Brain microvascular endothelial cell (primary cell): ENCODE data around the gene LRRK1.
"Not testable (repeated sequence)": the region's sequence is repeated elsewhere in the genome, so short reads cannot be mapped to it uniquely, and the experiment has no call there.

ENCODE experiments used
- DNase-seq: peaks from one replicate; pipeline ENCODE4 v3.0.0-alpha.2; 2020
- H3K27ac ChIP-seq: fragments of 250-450 bp; sonication (Bioruptor Pico); 2 replicates; pipeline ENCODE4 v1.5.1; 2020; ENCODE audit warnings: mild to moderate bottlenecking, moderate library complexity
- H3K27me3 ChIP-seq: fragments of 250-450 bp; sonication (Bioruptor Pico); replicated peaks from 2 replicates; pipeline ENCODE4 v1.5.1; 2020; ENCODE audit warnings: mild to moderate bottlenecking
- H3K36me3 ChIP-seq: fragments of 250-450 bp; sonication (Bioruptor Pico); replicated peaks from 2 replicates; pipeline ENCODE4 v1.5.1; 2020; ENCODE audit warnings: mild to moderate bottlenecking
- H3K4me3 ChIP-seq: 2 replicates; pipeline ENCODE4 v1.5.1; 2011; ENCODE audit warnings: low read depth, mild to moderate bottlenecking, control low read depth, low read length, moderate library complexity
- CTCF ChIP-seq: IDR thresholded peaks from 2 replicates; pipeline ENCODE4 v1.5.1; 2011; ENCODE audit warnings: low read depth, mild to moderate bottlenecking, moderate library complexity, low read length, control low read depth, inconsistent platforms; ENCODE audit errors: missing control alignments
- in situ Hi-C: cut with HindIII; loops from 2 replicates; pipeline ENCODE4 v1.10.0; 2017; ENCODE audit warnings: low sequenced_read_pairs, low pct_ligation_motif_present

Gene LRRK1

GRCh38 chr15:101070502-101071273, 151.5 kb downstream of the LRRK1 start:
- no peak for TF ChIP-seq CTCF

GRCh38 chr15:101071651-101072050, 152.5 kb downstream of the LRRK1 start:
- H3K27ac ChIP-seq, result no peak overlapping the region
- no peaks in the 10 kb centered on the region for H3K27me3 ChIP-seq
- H3K36me3 ChIP-seq, result no peaks in the 10 kb centered on the region
- no peak for DNase-seq
- H3K4me3 ChIP-seq, result no peak overlapping the region
- no peak for TF ChIP-seq CTCF
- in situ Hi-C loops, result no loop called here

More at GRCh38 chr15:101070502-101071273, 151.5 kb downstream of the LRRK1 start:
- Histone ChIP-seq H3K27me3 (no peaks in the 10 kb centered on the region), H3K36me3 (no peaks in the 10 kb centered on the region), H3K4me3 (no peak overlapping the region), H3K27ac (peak overlapping the region; percentile 85)
- peak; percentile 51 for DNase-seq
- in situ Hi-C loops, result no loop called here

GRCh38 chr15:101072235-101072634, 153.1 kb downstream of the LRRK1 start:
- H3K36me3 ChIP-seq, H3K27me3 ChIP-seq, H3K4me3 ChIP-seq, H3K27ac ChIP-seq, DNase-seq, in situ Hi-C loops: not testable (repeated sequence)

GRCh38 chr15:101077806-101078668, 158.9 kb downstream of the LRRK1 start:
- H3K36me3 ChIP-seq, in situ Hi-C loops, H3K4me3 ChIP-seq, DNase-seq, H3K27me3 ChIP-seq, H3K27ac ChIP-seq: not testable (repeated sequence)

GRCh38 chr15:101078669-101079323, 159.6 kb downstream of the LRRK1 start:
- Histone ChIP-seq H3K36me3 (no peaks in the 10 kb centered on the region), H3K27ac (no peak overlapping the region), H3K27me3 (no peaks in the 10 kb centered on the region), H3K4me3 (no peak overlapping the region)
- TF ChIP-seq CTCF, result no peak
- in situ Hi-C loops, result no loop called here
- no peak for DNase-seq

GRCh38 chr15:101081900-101082299, 162.7 kb downstream of the LRRK1 start:
- in situ Hi-C loops, result no loop called here
- no peaks in the 10 kb centered on the region for H3K36me3 ChIP-seq
- no peak for DNase-seq

More at GRCh38 chr15:101081900-101082299, 162.7 kb downstream of the LRRK1 start:
- TF ChIP-seq CTCF, result no peak
- Histone ChIP-seq H3K4me3 (no peak overlapping the region), H3K27me3 (no peaks in the 10 kb centered on the region), H3K27ac (no peak overlapping the region)
